GM19351 (cell line): ENCODE measurements around the gene PRPF31.

Source experiments
- ATAC-seq: cut with Tn5 transposase; IDR thresholded peaks from one replicate; pipeline ENCODE4 v1.9.1; 2021; ENCODE audit warnings: mild to moderate bottlenecking, moderate library complexity; ENCODE audit not compliant: unreplicated experiment

Gene PRPF31

GRCh38 chr19:54107876-54108490 is 7.6 kb upstream of the PRPF31 start:
- no peak for ATAC-seq

GRCh38 chr19:54108496-54108895 is 7.1 kb upstream of the PRPF31 start:
- no peak for ATAC-seq

GRCh38 chr19:54109651-54110050 is 5.9 kb upstream of the PRPF31 start:
- ATAC-seq, result no peak

GRCh38 chr19:54114340-54115108 is 1.0 kb upstream of the PRPF31 start:
- no peak for ATAC-seq

- ATAC-seq, result no peak
Measured at GRCh38 chr19:54121259-54121658, 5.7 kb downstream of the PRPF31 start.

- no peak for ATAC-seq
Measured at GRCh38 chr19:54123682-54124081, 8.1 kb downstream of the PRPF31 start.

- ATAC-seq, result no peak
Measured at GRCh38 chr19:54124393-54124792, 8.8 kb downstream of the PRPF31 start.

- ATAC-seq, result no peak
Measured at GRCh38 chr19:54125713-54126112, 10.2 kb downstream of the PRPF31 start.

GRCh38 chr19:54127688-54128440 is 12.3 kb downstream of the PRPF31 start:
- ATAC-seq, result no peak

- ATAC-seq, result no peak
Measured at GRCh38 chr19:54128441-54128725, 12.8 kb downstream of the PRPF31 start.

- ATAC-seq, result no peak
Measured at GRCh38 chr19:54128796-54129616, 13.5 kb downstream of the PRPF31 start.

GRCh38 chr19:54129617-54129996 is 14.1 kb downstream of the PRPF31 start:
- ATAC-seq, result no peak

- no peak for ATAC-seq
Measured at GRCh38 chr19:54133312-54133956, 17.9 kb downstream of the PRPF31 start.

- ATAC-seq, result no peak
Measured at GRCh38 chr19:54133957-54134590, 18.5 kb downstream of the PRPF31 start.

GRCh38 chr19:54136086-54136863 is 20.7 kb downstream of the PRPF31 start:
- ATAC-seq, result no peak

GRCh38 chr19:54136864-54137698 is 21.5 kb downstream of the PRPF31 start:
- ATAC-seq, result peak; percentile 73

- ATAC-seq, result no peak
Measured at GRCh38 chr19:54137699-54138488, 22.3 kb downstream of the PRPF31 start, which contains the start of gene CNOT3. Gene CNOT3 (plus strand): TSS chr19:54137762. CDS start chr19:54142979, 5,217 bp downstream.
